ENCODE results near the gene NPAS2.
A peak's percentile ranks its signal among the peaks of the same experiment; 100 is the strongest.

The NPAS2 gene

GRCh38 chr2:100964681-100965169, 144.8 kb downstream of the NPAS2 start:
- no peaks in the 10 kb centered on the region for H3K27me3 ChIP-seq
- H3K4me1 ChIP-seq: peaks cover 0 to 7% (median 0%) of the 10 kb centered on the region in 4 donors
- peak in 1 of 2 donors; percentile 60 for DNase-seq
- intact Hi-C loops (cut with DNase I; ENCODE audit: low total_unique reads): no loop called here
- no peak overlapping the region for H3K4me3 ChIP-seq
- no peaks in the 10 kb centered on the region for H3K9me3 ChIP-seq
- peaks cover 0 to 14% (median 5%) of the 10 kb centered on the region in 3 donors for H3K36me3 ChIP-seq
- peak overlapping the region in 1 of 2 donors; percentile 33 for H3K27ac ChIP-seq
- TF ChIP-seq, protein P1, sequence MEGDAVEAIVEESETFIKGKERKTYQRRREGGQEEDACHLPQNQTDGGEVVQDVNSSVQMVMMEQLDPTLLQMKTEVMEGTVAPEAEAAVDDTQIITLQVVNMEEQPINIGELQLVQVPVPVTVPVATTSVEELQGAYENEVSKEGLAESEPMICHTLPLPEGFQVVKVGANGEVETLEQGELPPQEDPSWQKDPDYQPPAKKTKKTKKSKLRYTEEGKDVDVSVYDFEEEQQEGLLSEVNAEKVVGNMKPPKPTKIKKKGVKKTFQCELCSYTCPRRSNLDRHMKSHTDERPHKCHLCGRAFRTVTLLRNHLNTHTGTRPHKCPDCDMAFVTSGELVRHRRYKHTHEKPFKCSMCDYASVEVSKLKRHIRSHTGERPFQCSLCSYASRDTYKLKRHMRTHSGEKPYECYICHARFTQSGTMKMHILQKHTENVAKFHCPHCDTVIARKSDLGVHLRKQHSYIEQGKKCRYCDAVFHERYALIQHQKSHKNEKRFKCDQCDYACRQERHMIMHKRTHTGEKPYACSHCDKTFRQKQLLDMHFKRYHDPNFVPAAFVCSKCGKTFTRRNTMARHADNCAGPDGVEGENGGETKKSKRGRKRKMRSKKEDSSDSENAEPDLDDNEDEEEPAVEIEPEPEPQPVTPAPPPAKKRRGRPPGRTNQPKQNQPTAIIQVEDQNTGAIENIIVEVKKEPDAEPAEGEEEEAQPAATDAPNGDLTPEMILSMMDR (IDR thresholded peaks at IDR 0.05): no peak

- intact Hi-C loops (cut with DNase I; ENCODE audit: low total_unique reads): no loop called here
These were observed 145.7 kb downstream of the NPAS2 start for GRCh38 chr2:100965596-100965995.

GRCh38 chr2:100967716-100968115, 147.8 kb downstream of the NPAS2 start:
- Histone ChIP-seq H3K27me3 (no peaks in the 10 kb centered on the region), H3K4me3 (no peak overlapping the region), H3K36me3 (peaks cover 0 to 34% (median 5%) of the 10 kb centered on the region in 3 donors), H3K9me3 (no peaks in the 10 kb centered on the region), H3K4me1 (peaks cover 0 to 7% (median 0%) of the 10 kb centered on the region in 4 donors), H3K27ac (no peak overlapping the region)
- TF ChIP-seq, protein P1 (IDR thresholded peaks at IDR 0.05): no peak
- DNase-seq: peak in 1 of 2 donors; percentile 21
- intact Hi-C loops (cut with DNase I; ENCODE audit: low total_unique reads): no loop called here

More at GRCh38 chr2:100965596-100965995, 145.7 kb downstream of the NPAS2 start:
- no peak overlapping the region for H3K4me3 ChIP-seq
- peaks cover 0 to 14% (median 5%) of the 10 kb centered on the region in 3 donors for H3K36me3 ChIP-seq
- TF ChIP-seq, protein P1 (IDR thresholded peaks at IDR 0.05): no peak
- no peaks in the 10 kb centered on the region for H3K27me3 ChIP-seq
- H3K9me3 ChIP-seq: no peaks in the 10 kb centered on the region
- H3K4me1 ChIP-seq: peaks cover 0 to 7% (median 0%) of the 10 kb centered on the region in 4 donors
- peak in 1 of 2 donors; percentile 59 for DNase-seq
- H3K27ac ChIP-seq: no peak overlapping the region

GRCh38 chr2:100968146-100969145, 148.5 kb downstream of the NPAS2 start:
- no peaks in the 10 kb centered on the region for H3K27me3 ChIP-seq
- no peaks in the 10 kb centered on the region for H3K9me3 ChIP-seq
- H3K4me1 ChIP-seq: peaks cover 0 to 7% (median 0%) of the 10 kb centered on the region in 4 donors
- intact Hi-C loops (cut with DNase I; ENCODE audit: low total_unique reads): no loop called here
- TF ChIP-seq, protein P1 (IDR thresholded peaks at IDR 0.05): no peak
- peaks cover 0 to 38% (median 12%) of the 10 kb centered on the region in 3 donors for H3K36me3 ChIP-seq
- no peak overlapping the region for H3K4me3 ChIP-seq
- H3K27ac ChIP-seq: no peak overlapping the region
- DNase-seq: peak in 1 of 2 donors; percentile 45

DNA sequence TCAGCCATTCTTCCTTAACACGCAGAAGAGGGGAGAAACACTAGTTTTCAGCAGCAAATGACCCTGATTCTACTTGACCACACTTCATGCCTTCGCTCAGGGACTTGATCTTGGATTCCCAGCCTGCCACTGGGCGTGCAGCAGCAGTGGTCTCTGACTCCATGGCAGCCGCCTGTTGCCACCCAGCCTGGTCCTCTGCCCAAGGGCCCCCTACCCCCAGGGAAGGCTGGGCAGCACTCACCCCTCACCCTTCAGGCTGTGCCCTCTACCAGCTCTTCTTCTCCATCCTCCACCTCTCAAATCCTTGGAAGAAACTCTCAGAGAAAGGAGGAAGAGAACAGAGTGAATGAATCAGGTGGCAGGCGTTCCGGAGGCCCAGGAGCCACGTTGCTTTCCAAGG, 150.1 kb downstream of the NPAS2 start:
- no peak for DNase-seq
- peaks cover 0 to 51% (median 13%) of the 10 kb centered on the region in 3 donors for H3K36me3 ChIP-seq
- H3K27ac ChIP-seq: no peak overlapping the region
- no peaks in the 10 kb centered on the region for H3K9me3 ChIP-seq
- intact Hi-C loops (cut with DNase I; ENCODE audit: low total_unique reads): no loop called here
- H3K4me3 ChIP-seq: no peak overlapping the region
- H3K4me1 ChIP-seq: peaks cover 0 to 3% (median 0%) of the 10 kb centered on the region in 4 donors
- TF ChIP-seq, protein P1 (IDR thresholded peaks at IDR 0.05): no peak
- H3K27me3 ChIP-seq: no peaks in the 10 kb centered on the region

All from tibial artery (tissue), 4 donors.